ENCODE data around the gene IMP3. TPM values are rescaled to one million over a fixed set of nuclear protein-coding genes. Genes with fewer than 3 reads are reported as not detected.

The IMP3 gene
- total RNA-seq, 1 donor from 2014 or later: 159 TPM

DNA sequence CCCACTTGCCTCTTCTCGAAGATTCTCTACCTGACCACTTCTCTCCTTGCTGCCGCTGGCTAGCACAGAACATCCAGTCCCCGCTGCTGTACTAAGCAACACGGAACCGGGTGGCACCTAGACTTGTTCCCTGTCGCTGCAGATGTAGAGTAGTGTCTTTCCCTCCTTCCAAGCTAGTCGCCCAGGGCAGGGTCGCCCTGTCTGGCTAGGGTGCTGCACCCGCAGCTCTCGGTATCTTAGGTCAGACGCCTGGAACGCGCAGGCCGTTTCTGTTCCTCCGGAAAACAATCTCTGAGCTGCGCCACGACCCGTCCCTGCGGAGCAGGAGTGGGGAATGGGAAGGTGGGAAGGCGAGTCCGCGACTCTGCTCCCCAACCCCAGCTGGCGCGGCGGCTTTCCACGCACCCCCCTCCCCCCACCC is 6.9 kb upstream of the IMP3 start:
- DNase-seq (ENCODE audit: low spot score in 2 of 2): no peak
- intact Hi-C loops (cut with DNase I): loop anchor here (1.0 to 5.0 kb wide), 3 partner anchors 14 to 195 kb away; partner anchors contain the start of genes SIN3A and SNUPN
- TF ChIP-seq, protein P1, sequence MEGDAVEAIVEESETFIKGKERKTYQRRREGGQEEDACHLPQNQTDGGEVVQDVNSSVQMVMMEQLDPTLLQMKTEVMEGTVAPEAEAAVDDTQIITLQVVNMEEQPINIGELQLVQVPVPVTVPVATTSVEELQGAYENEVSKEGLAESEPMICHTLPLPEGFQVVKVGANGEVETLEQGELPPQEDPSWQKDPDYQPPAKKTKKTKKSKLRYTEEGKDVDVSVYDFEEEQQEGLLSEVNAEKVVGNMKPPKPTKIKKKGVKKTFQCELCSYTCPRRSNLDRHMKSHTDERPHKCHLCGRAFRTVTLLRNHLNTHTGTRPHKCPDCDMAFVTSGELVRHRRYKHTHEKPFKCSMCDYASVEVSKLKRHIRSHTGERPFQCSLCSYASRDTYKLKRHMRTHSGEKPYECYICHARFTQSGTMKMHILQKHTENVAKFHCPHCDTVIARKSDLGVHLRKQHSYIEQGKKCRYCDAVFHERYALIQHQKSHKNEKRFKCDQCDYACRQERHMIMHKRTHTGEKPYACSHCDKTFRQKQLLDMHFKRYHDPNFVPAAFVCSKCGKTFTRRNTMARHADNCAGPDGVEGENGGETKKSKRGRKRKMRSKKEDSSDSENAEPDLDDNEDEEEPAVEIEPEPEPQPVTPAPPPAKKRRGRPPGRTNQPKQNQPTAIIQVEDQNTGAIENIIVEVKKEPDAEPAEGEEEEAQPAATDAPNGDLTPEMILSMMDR (IDR thresholded peaks at IDR 0.05): no peak

DNA sequence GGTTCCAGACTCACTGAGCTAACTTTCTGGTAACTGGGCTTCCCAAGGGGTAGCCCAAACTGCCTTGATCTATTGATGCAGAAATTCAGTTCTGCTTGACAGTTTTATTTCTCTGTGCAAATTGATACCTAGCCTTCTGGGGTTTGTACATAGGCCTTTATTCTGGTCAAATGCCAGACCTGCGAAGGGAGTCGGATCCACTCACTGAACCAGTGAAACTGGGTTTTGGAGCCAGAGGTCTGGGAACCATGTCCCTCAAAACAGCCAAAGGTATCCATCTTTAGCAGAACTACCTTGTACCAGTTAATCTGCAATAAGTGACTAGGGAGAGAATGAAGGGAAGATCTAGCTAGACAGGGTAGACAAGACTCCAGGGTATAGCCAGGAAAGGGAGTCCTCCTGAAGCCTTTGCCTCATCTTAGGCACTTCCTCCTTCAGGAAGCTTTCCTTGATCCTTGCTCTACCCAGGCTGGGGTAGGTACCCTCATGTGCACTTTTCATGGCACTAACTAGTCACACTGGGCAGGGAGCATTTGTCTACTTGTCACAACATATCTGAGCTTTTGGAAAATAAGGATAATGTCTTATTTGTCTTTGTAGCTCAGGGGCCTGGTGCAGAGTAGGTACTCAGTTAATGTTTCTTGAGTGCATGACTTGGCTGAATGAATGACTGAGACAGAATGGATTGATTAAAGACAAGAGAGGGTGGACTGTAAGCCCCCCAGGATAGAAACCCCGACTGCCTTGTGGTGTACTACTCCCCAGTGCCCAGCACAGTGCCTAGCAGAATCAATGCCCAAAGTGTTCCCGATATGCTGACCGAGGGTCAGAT is 6.3 kb upstream of the IMP3 start:
- no peaks in the 10 kb centered on the region for H3K9me3 ChIP-seq
- peak overlapping the region; percentile 98 to 99 for H3K27ac ChIP-seq
- no peak for DNase-seq (ENCODE audit: low spot score in 2 of 2)
- peaks cover 0 to 8% of the 10 kb centered on the region in 2 donors for H3K36me3 ChIP-seq
- peaks cover 12 to 32% of the 10 kb centered on the region in 2 donors for H3K4me1 ChIP-seq
- TF ChIP-seq, protein P1 (IDR thresholded peaks at IDR 0.05): no peak
- H3K27me3 ChIP-seq: no peaks in the 10 kb centered on the region
- peak overlapping the region; percentile 86 to 94 for H3K4me3 ChIP-seq
- intact Hi-C loops (cut with DNase I): loop anchor here (2.0 to 5.0 kb wide), 2 partner anchors 14 to 194 kb away; partner anchors contain the start of gene SIN3A

More for the DNA sequence above, 6.9 kb upstream of the IMP3 start:
- peaks cover 17 to 37% of the 10 kb centered on the region in 2 donors for H3K4me1 ChIP-seq
- no peaks in the 10 kb centered on the region for H3K9me3 ChIP-seq
- peak overlapping the region; percentile 86 to 94 for H3K4me3 ChIP-seq
- H3K27ac ChIP-seq: peak overlapping the region; percentile 98 to 99
- H3K27me3 ChIP-seq: no peaks in the 10 kb centered on the region
- peaks cover 0 to 8% of the 10 kb centered on the region in 2 donors for H3K36me3 ChIP-seq

DNA sequence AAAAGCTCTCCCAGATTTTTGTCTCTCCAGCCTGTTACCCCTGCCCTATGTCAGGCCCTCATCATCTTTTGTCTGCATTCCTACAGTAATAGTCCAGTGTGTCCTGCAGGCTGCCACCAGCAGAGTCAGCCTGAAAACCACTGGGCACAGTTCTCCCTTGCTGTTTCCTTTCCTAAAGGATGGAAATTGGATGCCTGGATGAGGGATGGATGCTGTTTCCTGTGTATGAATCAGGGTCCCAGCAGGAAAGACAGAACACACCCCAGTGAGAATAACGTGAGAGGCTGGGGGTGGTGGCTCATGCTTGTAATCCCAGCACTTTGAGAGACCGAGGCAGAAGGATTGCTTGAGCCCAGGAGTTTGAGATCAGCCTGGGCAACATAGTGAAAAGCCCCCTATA is 4.4 kb upstream of the IMP3 start:
- intact Hi-C loops (cut with DNase I): no loop called here
- Histone ChIP-seq H3K36me3 (no peaks in the 10 kb centered on the region), H3K4me3 (no peak overlapping the region), H3K4me1 (peaks cover 6 to 21% of the 10 kb centered on the region in 2 donors), H3K27me3 (no peaks in the 10 kb centered on the region), H3K9me3 (no peaks in the 10 kb centered on the region), H3K27ac (no peak overlapping the region)
- TF ChIP-seq, protein P1 (IDR thresholded peaks at IDR 0.05): no peak
- no peak for DNase-seq (ENCODE audit: low spot score in 2 of 2)

DNA sequence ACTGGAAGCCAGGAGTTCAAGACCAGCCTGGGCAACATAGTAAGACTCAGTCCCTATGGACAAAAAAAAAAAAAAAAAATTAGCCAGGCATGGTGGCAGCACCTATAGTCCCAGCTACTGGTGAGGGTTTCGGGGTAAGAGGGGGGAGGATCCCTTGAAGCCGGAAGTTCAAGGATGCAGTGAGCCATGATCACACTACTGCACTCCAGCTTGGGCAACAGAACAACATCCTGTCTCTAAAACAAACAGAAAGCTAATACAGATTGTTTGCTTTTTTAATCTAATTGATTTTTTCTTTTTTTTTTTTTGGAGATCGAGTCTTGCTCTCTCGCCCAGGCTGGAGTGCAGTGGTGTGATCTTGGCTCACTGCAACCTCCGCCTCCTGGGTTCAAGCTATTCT is 1.6 kb upstream of the IMP3 start:
- TF ChIP-seq, protein P1 (IDR thresholded peaks at IDR 0.05): no peak
- no peaks in the 10 kb centered on the region for H3K9me3 ChIP-seq
- H3K36me3 ChIP-seq: peaks cover 0 to 3% of the 10 kb centered on the region in 2 donors
- no peak for DNase-seq (ENCODE audit: low spot score in 2 of 2)
- intact Hi-C loops (cut with DNase I): no loop called here
- no peaks in the 10 kb centered on the region for H3K27me3 ChIP-seq
- peaks cover 14 to 39% of the 10 kb centered on the region in 2 donors for H3K4me1 ChIP-seq
- no peak overlapping the region for H3K27ac ChIP-seq
- H3K4me3 ChIP-seq: no peak overlapping the region

DNA sequence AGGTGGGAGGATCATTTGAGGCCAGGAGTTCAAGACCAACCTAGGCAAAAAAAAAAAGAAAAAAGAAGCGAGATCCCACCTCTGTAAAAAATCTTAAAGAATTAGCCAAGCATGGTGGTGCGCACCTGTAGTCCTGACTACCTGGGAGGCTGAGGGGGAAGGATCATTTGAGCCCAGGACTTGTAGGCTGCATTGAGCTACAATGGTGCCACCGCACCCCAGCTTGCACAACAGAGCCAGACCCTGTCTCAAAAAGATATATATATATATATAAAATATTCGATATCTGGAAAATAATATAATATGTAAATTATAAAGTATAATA is 1.1 kb upstream of the IMP3 start:
- peak overlapping the region; percentile 88 to 95 for H3K27ac ChIP-seq
- intact Hi-C loops (cut with DNase I): no loop called here

More for the DNA sequence above, 1.1 kb upstream of the IMP3 start:
- TF ChIP-seq, protein P1 (IDR thresholded peaks at IDR 0.05): no peak
- Histone ChIP-seq H3K4me1 (peaks cover 10 to 37% of the 10 kb centered on the region in 2 donors), H3K36me3 (peaks cover 0 to 3% of the 10 kb centered on the region in 2 donors), H3K9me3 (no peaks in the 10 kb centered on the region), H3K27me3 (no peaks in the 10 kb centered on the region), H3K4me3 (peak overlapping the region in 1 of 2 donors; percentile 82)
- no peak for DNase-seq (ENCODE audit: low spot score in 2 of 2)

Measured in ascending aorta (tissue), 2 donors.